NCI-H460 (cell line): ENCODE data around the gene MDGA2. TPM values are rescaled to one million over a fixed set of nuclear protein-coding genes. Genes with fewer than 3 reads are reported as not detected.
"Not testable (repeated sequence)": the region's sequence is repeated elsewhere in the genome, so short reads cannot be mapped to it uniquely, and the experiment has no call there.

Experiments used
- DNase-seq: peaks from one replicate; pipeline ENCODE4 v3.0.0-alpha.2; 2016; ENCODE audit warnings: low read depth; ENCODE audit errors: extremely low read depth
- total RNA-seq: library from RNA; depleted of rRNA; stranded (reverse); fragments of >200 nt; shearing (Covaris generic); gene quantifications from 2 replicates; pipeline ENCODE4 v1.2.3, GENCODE V29; 2014

The MDGA2 gene
- total RNA-seq, 1 experiment from 2014 or later = 0.42 TPM

GRCh38 chr14:47365233-47365632 lies 310.2 kb downstream of the MDGA2 start:
- no peak for DNase-seq

GRCh38 chr14:47353186-47353585 lies 322.2 kb downstream of the MDGA2 start:
- no peak for DNase-seq

DNA sequence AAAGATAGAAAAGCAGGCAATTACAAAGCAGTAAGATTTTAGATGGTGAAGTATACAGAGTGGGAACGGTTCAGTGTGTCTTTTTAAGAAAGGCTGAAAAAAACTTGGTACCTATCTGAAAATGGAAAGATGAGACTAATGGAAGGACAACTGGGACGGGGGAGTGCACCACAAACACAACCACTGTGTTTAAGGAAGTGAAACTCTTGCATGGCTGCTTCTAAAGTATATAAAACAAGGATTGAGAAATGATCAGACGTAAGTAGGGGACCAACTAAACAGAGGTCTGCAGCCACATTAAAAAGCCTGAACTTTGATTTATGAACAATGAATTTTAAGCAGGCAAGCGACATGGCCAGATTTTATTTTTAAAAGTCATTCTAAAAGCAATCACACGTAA lies 328.6 kb downstream of the MDGA2 start:
- DNase-seq = no peak

DNA sequence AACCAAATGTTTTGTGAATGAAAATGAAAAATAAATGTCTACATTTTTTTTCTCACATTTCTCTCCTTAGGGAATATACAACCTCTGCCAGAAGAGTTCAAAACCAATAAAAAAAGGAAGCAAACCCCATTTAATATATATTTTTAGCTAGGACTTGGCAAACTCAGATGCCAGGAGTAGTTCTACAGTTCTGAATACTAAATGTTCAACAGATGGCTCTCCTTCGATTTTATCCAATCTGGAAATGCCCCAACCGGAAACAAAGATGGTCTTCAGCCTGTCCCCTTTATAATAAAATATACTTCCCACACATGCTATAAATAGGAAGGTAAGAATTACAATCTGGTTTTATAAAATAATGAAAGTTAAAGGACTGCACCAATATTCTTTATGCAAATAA lies 330.4 kb downstream of the MDGA2 start:
- DNase-seq = no peak

DNA sequence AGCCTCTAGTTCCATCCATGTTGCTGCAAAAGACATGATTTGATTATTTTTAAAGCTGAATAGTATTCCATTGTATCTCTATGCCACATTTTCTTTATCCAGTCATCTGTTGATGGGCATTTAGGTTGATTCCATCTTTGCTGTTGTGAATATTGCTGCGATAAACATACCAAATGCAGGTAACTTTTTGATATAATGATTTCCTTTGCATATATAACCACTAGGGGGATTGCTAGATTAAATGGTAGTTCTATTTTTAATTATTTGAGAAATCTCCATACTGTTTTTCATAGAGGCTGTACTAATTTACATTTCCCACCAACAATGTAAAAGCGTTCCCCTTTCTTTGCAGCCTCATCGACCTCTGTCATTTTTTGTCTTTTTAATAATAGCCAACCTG lies 342.5 kb downstream of the MDGA2 start:
- no peak for DNase-seq

- no peak for DNase-seq
Observed at GRCh38 chr14:47332106-47332505, 343.3 kb downstream of the MDGA2 start.

DNA sequence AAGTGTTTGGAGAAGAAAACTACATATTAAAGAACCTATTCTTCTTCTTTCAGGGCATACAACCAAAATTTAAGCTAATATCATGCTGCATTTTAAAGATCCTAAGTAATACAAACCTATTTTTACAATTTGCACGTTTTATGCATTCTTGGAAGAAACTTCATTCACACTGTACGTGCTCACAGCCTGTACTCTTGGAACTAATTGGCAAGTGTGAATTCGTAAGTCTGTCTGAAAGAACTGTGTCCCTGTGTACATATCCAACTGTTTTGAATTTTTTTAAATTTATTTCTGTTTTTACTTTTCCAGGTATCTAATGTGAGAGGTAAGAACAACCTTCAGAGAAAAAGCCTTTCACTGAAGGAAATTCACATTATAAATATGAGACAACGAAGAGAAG lies 347.0 kb downstream of the MDGA2 start:
- no peak for DNase-seq

- DNase-seq = no peak
Observed at GRCh38 chr14:47327336-47327735, 348.1 kb downstream of the MDGA2 start.

DNA sequence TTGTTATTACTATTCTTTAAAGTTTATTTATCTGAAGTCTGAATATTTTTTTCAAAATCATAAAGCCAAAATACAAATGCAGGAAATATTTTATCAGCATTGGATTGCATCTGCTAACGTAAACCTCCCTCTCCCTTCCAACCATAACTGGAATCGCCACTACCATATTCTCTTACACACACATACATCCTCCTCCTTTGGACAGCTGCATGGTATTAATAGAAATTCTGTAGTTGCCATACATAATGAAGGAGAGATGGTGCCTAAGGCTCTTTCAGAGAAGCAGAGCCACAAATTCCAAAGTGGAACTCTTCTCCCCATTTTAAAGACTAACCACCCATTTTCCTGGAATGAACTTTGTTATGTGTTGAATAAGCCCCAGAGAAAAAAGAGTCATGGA lies 352.7 kb downstream of the MDGA2 start:
- no peak for DNase-seq

DNA sequence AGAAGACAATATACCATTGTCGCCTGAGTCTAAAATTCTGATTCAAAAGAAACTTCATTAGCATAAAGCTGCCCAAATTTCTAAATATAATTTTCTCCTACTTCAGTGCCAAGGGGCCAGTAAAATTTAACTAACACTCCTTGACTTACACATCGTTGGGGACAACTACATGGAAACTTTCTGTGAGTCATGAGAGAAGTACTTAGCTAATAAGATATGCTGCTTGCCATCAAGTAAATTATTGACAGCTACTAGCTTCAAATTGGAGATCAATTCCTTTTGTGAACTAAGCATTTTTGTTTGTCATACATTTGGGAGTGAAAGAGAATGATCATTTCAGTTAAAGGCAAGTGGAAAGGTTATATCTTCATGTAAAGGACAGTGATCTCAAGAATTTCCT lies 373.3 kb downstream of the MDGA2 start:
- DNase-seq = no peak

GRCh38 chr14:47300796-47301195 lies 374.6 kb downstream of the MDGA2 start:
- no peak for DNase-seq

- no peak for DNase-seq
Observed at GRCh38 chr14:47297374-47297773, 378.0 kb downstream of the MDGA2 start.

DNA sequence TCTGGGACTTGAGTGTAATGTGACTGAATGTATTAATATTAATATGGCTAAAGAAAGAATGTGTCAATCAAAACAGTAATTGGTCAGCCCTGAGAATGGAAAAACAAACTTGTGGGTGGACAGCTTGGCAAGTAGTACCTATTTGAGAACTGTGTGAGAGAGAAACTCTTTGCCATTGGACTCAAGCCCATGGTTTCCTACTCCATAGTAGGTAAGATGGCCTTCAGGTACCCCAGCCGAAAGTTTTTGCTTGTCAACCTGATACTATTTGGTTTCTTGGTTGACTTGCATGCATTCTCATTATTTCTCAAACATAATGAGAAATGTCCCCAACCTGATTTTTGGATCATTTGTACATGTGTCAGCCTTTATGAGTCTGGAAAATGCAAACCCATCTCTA lies 391.1 kb downstream of the MDGA2 start:
- DNase-seq = no peak

DNA sequence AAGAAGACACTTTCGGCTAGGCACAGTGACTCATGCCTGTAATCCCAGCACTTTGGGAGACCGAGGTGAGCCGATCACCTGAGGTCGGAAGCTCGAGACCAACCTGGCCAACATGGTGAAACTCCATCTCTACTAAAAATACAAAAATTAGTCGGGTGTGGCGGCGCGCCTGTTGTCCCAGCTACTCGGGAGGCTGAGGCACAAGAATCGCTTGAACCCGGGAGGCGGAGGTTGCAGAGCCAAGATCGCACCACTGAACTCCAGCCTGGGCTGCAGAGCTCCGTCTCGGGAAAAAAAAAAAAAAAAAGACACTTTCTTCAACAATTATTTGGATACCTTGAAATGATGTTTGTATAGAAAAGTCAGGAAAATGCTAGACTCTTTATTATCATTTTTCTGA lies 393.6 kb downstream of the MDGA2 start:
- not testable (repeated sequence) for DNase-seq

- peak; percentile 38 for DNase-seq
Observed at GRCh38 chr14:47278233-47278842, 397.1 kb downstream of the MDGA2 start.

GRCh38 chr14:47277703-47278102 lies 397.7 kb downstream of the MDGA2 start:
- no peak for DNase-seq

DNA sequence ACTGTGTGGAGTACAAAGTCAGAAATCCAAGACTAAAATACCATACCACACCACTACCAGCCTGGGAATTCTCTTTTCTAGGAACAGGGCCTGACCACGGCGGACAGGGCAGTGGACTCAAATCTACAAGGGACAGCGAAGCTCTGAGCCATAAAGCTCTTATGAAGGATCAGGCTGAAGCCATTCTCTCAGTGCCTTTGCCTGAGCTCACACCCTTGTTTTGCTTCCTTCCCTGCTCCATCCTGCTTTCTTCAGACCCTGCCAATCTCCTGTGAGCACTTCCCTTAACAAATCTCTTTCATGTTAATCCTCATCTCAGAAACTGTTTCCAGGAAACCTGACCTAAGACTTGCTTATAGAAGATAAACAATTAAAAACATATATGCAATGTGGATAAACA lies 398.5 kb downstream of the MDGA2 start:
- no peak for DNase-seq

DNA sequence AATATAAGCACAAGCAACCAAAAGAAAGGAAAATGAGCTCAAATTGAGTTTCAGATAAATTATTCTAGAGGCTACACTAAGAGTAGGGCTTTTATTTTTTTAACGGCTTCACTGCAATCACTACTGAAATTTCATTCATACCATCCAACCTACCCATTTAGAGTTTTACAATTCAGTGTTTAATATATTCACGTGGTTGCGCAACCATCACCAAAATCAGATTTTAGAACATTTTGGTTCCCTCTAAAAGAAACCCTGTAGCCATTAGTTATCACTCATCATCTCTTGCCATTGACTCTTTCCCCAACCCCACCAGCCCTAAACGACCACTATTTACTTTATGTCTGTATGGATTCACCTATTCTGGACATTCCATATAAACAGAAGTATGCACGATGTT lies 401.5 kb downstream of the MDGA2 start:
- DNase-seq = no peak

- no peak for DNase-seq
Observed at GRCh38 chr14:47270715-47271114, 404.7 kb downstream of the MDGA2 start.

DNA sequence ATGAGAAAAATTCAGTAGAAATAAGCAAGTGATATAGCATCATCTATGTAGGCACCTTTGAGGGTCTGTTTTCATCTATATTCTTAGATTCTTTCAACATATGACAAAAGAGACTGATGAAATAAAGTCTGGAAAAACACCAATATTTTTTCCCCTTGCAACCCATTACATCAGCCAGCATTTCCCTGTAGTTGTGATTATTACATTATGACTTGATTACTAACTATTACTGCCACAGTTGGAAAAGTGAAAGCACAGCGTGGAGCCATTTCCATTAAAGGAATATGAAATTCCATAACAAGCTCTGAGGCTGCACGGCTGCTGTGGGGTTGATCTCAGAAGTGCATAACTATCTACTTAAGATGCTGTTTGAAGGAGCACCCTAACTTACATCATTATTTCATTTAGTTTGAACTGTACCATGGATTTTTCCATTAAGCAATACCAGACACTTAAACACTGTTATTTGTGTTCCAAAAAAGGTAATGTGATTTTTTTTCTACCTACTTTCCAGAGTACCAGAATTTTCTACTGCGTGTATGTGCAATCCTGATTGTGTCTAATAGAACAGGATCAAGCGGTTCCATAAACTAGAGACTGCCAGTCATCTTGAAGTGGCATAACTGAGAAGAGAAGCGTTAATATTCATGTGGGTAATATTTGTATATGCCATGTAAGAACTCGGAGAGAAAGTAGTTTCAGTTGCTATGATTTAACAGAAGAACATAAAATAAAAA lies 405.5 kb downstream of the MDGA2 start:
- peak; percentile 19 for DNase-seq

DNA sequence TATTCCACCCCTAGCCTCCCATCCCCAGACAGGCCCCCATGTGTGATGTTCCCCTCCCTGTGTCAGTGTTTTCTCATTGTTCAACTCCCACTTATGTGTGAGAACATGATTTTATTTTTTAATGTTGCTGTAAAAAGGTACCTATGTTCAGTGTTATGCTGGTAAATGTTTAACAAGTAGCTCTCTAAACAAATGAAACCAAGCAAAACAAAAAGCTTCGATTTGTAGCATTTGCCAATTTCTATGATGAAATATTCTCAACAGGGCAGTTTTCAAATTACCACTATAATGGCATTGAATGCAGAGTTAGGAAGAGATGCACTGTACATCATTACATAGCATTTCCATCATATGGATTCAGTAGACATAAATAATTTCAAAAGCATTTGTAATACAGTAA lies 410.6 kb downstream of the MDGA2 start:
- no peak for DNase-seq

- DNase-seq = no peak
Observed at GRCh38 chr14:47262801-47263200, 412.6 kb downstream of the MDGA2 start.

DNA sequence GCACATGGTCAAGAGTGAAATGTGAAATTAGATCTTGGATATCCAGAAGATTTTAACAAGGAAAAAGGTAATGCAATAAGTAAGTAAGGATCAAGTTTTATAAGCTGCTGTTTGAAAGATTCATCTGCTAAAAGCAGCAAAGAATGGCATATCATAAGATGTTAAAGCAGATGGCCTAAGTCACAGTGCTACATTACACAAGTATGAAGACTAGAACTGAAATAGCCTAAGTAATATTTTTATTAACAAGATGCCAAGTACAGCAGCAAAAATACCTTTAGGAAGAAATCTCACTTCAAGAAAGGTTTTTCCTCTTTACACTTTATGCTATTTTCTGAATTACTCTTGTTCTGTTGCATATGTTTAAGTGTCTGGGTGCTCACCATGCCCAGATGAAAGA lies 414.1 kb downstream of the MDGA2 start:
- DNase-seq = no peak
